GM12865 (cell line): ENCODE results near the gene ENDOV.

Source experiments
- DNase-seq: peaks from one replicate; pipeline ENCODE4 v3.0.0; 2010; ENCODE audit warnings: low read depth
- H3K4me3 ChIP-seq: 2 replicates; pipeline ENCODE4 v1.5.1; 2011; ENCODE audit warnings: mild to moderate bottlenecking, low read depth, low read length, control low read depth
- TF ChIP-seq, protein P1 (sequence below): IDR thresholded peaks from 2 replicates; pipeline ENCODE4 v1.5.1; 2011; ENCODE audit warnings: low read length, control low read depth, low read depth, inconsistent platforms; ENCODE audit not compliant: insufficient read depth; ENCODE audit errors: missing control alignments

Gene ENDOV

DNA sequence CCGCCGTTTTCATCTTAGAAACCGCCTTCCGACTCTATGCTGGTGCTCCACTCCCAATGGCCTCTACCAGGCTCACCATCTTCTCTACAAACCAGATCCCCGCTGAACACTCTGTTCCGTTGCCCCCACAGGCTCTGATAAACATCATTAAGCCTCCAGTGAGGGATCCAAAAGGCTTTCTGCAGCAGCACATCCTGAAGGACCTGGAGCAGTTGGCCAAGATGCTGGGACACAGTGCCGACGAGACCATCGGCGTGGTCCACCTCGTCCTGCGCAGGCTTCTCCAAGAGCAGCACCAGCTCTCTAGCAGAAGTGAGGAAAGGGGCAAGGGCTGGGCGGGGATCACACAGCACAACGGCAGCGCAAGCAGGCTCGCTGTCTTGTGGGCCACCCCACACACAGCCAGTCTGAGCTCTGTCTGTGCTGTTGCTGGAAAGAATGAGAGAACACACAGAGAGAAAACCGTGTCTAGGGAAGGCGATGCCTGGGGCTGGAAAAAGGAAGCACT lies 33.5 kb upstream of the ENDOV start:
- TF ChIP-seq, protein P1, sequence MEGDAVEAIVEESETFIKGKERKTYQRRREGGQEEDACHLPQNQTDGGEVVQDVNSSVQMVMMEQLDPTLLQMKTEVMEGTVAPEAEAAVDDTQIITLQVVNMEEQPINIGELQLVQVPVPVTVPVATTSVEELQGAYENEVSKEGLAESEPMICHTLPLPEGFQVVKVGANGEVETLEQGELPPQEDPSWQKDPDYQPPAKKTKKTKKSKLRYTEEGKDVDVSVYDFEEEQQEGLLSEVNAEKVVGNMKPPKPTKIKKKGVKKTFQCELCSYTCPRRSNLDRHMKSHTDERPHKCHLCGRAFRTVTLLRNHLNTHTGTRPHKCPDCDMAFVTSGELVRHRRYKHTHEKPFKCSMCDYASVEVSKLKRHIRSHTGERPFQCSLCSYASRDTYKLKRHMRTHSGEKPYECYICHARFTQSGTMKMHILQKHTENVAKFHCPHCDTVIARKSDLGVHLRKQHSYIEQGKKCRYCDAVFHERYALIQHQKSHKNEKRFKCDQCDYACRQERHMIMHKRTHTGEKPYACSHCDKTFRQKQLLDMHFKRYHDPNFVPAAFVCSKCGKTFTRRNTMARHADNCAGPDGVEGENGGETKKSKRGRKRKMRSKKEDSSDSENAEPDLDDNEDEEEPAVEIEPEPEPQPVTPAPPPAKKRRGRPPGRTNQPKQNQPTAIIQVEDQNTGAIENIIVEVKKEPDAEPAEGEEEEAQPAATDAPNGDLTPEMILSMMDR = no peak
- DNase-seq = no peak
- H3K4me3 ChIP-seq = no peak overlapping the region

DNA sequence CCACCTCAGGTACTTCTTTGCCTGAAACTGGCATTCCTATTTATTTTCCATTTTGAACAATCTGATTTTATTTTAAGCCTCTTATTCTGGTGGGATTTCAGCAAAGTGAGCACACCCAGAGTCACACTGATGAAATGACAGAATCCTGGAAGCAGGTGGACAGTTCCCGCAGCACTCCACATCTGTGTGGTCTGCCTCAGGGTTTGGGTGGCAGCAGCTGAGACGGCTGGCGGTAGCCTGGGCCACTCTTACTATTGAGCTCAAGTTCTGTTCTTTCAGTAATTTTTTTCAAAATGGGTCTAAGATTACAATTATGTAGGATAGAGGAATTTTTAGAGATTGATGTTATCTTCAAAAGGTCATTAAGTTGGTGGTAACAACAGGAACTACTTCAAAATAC lies 32.5 kb upstream of the ENDOV start:
- DNase-seq = no peak
- H3K4me3 ChIP-seq = no peak overlapping the region
- TF ChIP-seq, protein P1 = no peak

DNA sequence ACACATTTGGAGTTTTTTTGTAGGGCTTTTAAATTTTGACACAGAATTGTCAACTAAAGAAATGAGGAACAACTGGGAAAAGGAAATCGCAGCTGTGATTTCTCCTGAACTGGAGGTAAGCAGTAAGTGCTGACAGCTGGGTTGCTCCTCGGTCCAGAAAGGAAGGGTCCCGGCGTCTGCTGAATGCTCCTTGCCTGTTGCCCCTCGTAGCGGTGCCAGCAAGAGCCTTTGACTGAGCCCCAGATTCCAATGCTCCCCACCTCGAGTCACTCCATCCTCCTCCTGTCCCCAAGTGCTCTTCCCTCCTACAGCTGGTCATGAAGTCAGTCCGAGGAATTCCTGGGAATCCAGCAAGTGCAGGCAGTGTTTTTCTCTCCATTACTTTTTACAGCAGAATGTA lies 32.0 kb upstream of the ENDOV start:
- no peak overlapping the region for H3K4me3 ChIP-seq
- TF ChIP-seq, protein P1 = no peak
- no peak for DNase-seq

DNA sequence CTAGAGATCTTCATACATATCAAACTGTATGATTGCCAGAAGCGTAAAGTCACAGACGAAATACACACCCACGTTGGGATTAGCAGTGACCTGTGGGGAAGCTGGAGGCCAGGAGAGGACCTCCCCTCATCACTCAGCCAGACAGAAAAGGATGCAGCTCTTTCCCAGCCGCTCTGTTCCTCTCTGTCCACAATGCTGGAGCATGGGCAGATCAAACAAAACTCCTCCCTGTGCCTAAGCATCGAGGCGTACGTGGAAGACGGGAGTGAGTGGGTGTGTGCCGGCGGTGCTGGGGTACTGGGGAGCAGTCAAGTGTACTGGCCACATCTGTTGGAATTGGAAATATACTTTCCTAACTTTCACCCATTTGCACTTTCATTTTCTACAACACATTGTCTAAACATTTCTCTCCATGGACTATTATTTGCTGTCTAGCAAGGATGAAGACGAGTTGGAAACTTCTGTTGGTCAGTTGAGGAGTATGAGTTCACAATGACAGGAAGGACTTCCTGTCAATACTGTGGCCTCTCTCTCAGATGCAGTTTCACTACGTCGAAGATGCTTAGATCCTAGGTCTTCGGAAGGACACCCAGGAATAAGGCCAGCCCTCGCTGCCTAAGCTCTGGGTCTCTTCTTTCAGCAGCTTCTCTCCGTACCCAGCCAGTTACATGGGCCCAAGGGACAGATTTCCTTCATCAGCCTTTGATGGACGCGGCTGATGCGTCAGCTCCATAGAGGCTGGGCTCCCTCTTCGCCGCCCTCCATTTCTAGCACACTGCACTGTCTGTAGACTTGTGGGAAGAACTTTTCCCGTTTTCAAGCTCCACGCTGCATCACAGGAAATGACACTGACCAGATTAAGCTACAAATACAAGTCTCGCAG lies 30.6 kb upstream of the ENDOV start:
- H3K4me3 ChIP-seq = no peak overlapping the region
- no peak for DNase-seq
- TF ChIP-seq, protein P1 = no peak

DNA sequence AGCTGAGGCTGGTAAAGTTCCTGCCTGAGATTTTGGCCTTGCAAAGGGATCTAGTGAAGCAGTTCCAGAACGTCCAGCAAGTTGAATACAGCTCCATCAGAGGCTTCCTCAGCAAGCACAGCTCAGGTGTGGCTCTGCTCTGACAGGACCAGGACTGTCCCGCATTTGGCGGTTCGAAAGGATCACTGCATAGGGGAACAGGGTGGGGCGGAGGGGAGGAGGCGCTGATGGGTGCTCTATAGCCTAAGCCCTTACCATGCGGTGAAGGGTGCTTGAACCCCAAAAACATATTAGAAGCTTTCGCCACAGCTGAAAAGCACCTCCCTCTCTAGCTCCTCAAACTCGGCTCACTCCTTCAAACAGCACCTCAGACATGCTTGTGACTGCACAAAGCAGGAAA lies 29.9 kb upstream of the ENDOV start:
- TF ChIP-seq, protein P1 = no peak
- no peak overlapping the region for H3K4me3 ChIP-seq
- DNase-seq = no peak

DNA sequence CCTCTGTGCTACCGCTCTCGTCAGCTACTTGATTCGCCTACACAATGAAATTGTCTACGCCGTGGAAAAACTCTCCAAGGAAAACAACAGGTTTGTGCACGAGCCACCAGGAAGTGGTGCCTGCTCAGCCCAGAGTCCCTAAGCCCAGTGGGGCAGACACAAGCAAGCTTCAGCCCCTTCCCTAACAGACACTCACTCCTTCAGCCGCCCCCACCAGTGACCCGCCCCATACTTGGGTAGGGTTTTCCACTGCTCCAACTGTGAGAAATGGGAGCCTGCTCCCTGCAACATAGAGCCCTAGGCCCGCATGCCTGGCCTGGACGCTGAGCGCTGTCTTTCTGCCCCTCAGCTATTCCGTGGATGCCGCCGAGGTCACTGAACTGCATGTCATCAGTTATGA lies 28.6 kb upstream of the ENDOV start:
- DNase-seq = no peak
- TF ChIP-seq, protein P1 = no peak
- no peak overlapping the region for H3K4me3 ChIP-seq
